ENCODE results near the gene DGCR2. TPM values are rescaled to one million over a fixed set of nuclear protein-coding genes. Genes with fewer than 3 reads are reported as not detected.

DGCR2 gene
- total RNA-seq, 1 experiment from 2014 or later, result 41.1 TPM

GRCh38 chr22:19142394-19142793 is 20.2 kb upstream of the DGCR2 start:
- Histone ChIP-seq H3K36me3 (ENCODE audit: insufficient read depth, low read length, poor library complexity, severe bottlenecking) (peaks cover 28% of the 10 kb centered on the region), H3K4me1 (ENCODE audit: insufficient read depth, low read length, poor library complexity, severe bottlenecking) (no peaks in the 10 kb centered on the region), H3K9me3 (ENCODE audit: low read depth, low read length, poor library complexity, severe bottlenecking) (no peaks in the 10 kb centered on the region), H3K4me3 (ENCODE audit: low read depth, low read length, poor library complexity, severe bottlenecking) (no peak overlapping the region), H3K27me3 (replicated peaks; ENCODE audit: insufficient read depth, low read depth, low read length, poor library complexity) (peaks cover 14% of the 10 kb centered on the region), H3K27ac (ENCODE audit: low read depth, low read length, poor library complexity, severe bottlenecking) (no peak overlapping the region)
- CTCF ChIA-PET, result no interaction called here
- intact Hi-C loops (cut with micrococcal nuclease; ENCODE audit: unreplicated experiment), result no loop called here
- POLR2A ChIA-PET (ENCODE audit: low non-redundant PET), result no interaction called here
- no TSS peak for BruUV-seq (replicated peaks)
- DNase-seq (ENCODE audit: low spot score), result no peak
- TF ChIP-seq EZH2 (IDR thresholded peaks at IDR 0.05; ENCODE audit: borderline replicate concordance, low read depth, low read length, poor library complexity, severe bottlenecking) (no peak), CTCF (conservative IDR thresholded peaks at IDR 0.05; ENCODE audit: low read depth, low read length) (no peak)

GRCh38 chr22:19139974-19140373 is 17.8 kb upstream of the DGCR2 start:
- no peak for DNase-seq (ENCODE audit: low spot score)
- no peak overlapping the region for H3K27ac ChIP-seq (ENCODE audit: low read depth, low read length, poor library complexity, severe bottlenecking)
- CTCF ChIA-PET, result no interaction called here
- H3K4me3 ChIP-seq (ENCODE audit: low read depth, low read length, poor library complexity, severe bottlenecking), result no peak overlapping the region
- no peaks in the 10 kb centered on the region for H3K27me3 ChIP-seq (replicated peaks; ENCODE audit: insufficient read depth, low read depth, low read length, poor library complexity)
- BruUV-seq (replicated peaks), result no TSS peak
- no peaks in the 10 kb centered on the region for H3K4me1 ChIP-seq (ENCODE audit: insufficient read depth, low read length, poor library complexity, severe bottlenecking)
- peaks cover 28% of the 10 kb centered on the region for H3K36me3 ChIP-seq (ENCODE audit: insufficient read depth, low read length, poor library complexity, severe bottlenecking)
- POLR2A ChIA-PET (ENCODE audit: low non-redundant PET), result no interaction called here
- intact Hi-C loops (cut with micrococcal nuclease; ENCODE audit: unreplicated experiment), result no loop called here
- no peaks in the 10 kb centered on the region for H3K9me3 ChIP-seq (ENCODE audit: low read depth, low read length, poor library complexity, severe bottlenecking)
- TF ChIP-seq CTCF (conservative IDR thresholded peaks at IDR 0.05; ENCODE audit: low read depth, low read length), result no peak
- TF ChIP-seq EZH2 (IDR thresholded peaks at IDR 0.05; ENCODE audit: borderline replicate concordance, low read depth, low read length, poor library complexity, severe bottlenecking), result no peak

GRCh38 chr22:19139001-19139356 is 16.8 kb upstream of the DGCR2 start:
- Histone ChIP-seq H3K27ac (ENCODE audit: low read depth, low read length, poor library complexity, severe bottlenecking) (no peak overlapping the region), H3K27me3 (replicated peaks; ENCODE audit: insufficient read depth, low read depth, low read length, poor library complexity) (no peaks in the 10 kb centered on the region), H3K4me3 (ENCODE audit: low read depth, low read length, poor library complexity, severe bottlenecking) (no peak overlapping the region), H3K4me1 (ENCODE audit: insufficient read depth, low read length, poor library complexity, severe bottlenecking) (no peaks in the 10 kb centered on the region), H3K9me3 (ENCODE audit: low read depth, low read length, poor library complexity, severe bottlenecking) (no peaks in the 10 kb centered on the region), H3K36me3 (ENCODE audit: insufficient read depth, low read length, poor library complexity, severe bottlenecking) (peaks cover 28% of the 10 kb centered on the region)
- TF ChIP-seq EZH2 (IDR thresholded peaks at IDR 0.05; ENCODE audit: borderline replicate concordance, low read depth, low read length, poor library complexity, severe bottlenecking), result no peak
- no peak for TF ChIP-seq CTCF (conservative IDR thresholded peaks at IDR 0.05; ENCODE audit: low read depth, low read length)
- POLR2A ChIA-PET (ENCODE audit: low non-redundant PET), result no interaction called here
- no peak for DNase-seq (ENCODE audit: low spot score)
- CTCF ChIA-PET, result no interaction called here
- intact Hi-C loops (cut with micrococcal nuclease; ENCODE audit: unreplicated experiment), result no loop called here
- no TSS peak for BruUV-seq (replicated peaks)
